Measurements from ENCODE around the gene HOXB3. TPM values are rescaled to one million over a fixed set of nuclear protein-coding genes. Genes with fewer than 3 reads are reported as not detected.

Gene HOXB3
- total RNA-seq, 3 donors from 2014 or later, result 0.50 to 1.0 (median 0.81) TPM

DNA sequence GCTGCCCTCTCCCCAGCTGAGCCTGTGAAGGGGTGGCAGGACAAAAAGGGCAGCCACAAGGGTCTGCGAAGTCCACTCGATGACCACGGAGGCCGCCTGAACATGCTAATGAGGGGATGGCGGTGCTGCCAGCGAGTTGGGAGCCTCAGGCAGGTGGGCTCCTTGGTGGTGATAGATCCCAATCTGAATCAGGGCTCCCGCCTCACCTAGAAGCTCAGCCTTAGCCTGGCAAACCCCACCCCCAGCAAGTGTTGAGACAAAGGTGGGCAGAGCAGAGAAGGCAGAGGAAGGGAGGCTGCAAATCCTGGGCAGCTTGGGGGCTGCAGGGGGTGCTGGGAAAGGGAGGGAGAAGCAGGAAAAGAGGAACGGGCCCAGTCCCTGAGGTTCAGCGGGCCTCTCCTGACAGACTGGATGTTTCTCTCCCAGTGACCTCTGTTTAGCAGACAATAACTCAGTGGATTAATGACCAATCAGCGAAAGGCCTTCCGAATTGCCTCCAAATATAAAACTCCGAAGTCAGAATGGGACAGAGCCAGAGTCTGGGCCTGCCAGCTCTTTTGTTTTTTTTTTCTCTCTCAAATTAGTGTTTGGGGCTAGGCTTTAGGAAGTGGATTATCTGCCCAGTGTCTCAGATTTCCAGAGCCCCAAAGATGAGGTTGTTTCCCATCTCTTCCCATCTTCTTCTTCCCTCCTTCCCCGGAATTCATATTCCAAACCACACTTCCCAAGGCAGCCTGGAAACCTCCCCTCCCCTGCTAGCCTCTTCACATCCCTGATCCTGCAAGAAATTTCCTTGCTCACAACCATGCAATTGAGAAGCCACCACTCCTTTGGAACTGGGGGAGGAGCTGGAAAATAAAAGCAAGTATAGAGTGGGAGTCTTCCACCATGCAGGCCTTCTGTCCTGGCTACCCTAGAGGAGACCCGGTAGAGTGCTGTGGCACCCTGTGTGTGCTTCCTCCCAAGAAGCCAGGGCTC, 29.9 kb downstream of the HOXB3 start:
- Mint-ChIP-seq H3K4me1 (ENCODE audit: low read depth) (peaks cover 13% of the 10 kb centered on the region), H3K27me3 (ENCODE audit: low read depth) (peaks cover 20% of the 10 kb centered on the region), H3K36me3 (ENCODE audit: insufficient read depth) (no peaks in the 10 kb centered on the region), H3K4me3 (no peak overlapping the region), H3K9me3 (no peaks in the 10 kb centered on the region)
- DNase-seq (no peak), ATAC-seq (no peak)

DNA sequence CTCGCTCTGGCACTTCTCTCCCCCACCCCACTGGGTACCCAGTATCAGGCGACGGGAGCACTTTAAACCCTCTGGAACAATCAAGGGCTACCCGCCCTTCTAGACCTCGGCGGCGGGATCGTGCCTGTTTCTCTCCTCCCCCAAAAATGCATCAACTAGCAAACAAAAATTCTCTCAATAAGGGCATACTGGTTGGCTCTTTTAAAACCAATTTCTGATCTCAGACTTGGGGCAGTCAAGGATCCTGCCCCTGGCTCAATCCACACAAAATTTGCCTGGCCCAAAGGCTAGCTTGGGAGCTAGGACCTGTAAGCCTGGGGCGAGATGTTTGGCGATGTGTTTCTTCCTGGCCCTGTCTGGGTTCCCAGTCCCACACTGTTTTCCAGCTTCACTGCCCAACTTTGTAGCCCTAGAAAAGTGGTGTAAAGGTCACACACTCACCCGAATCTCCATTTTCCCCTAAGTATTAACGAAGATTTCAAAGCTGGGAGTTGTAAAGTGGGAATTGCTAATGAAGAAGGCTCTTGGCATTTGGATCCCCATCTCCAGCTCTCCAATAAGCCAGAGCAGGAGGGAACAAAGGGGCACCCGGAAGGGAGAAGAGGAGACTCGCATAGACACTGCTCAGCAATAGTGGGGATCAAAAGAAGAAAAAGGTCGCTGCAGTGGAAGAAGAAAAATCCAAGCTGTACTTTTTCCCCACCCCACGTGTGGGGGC, 30.8 kb downstream of the HOXB3 start:
- DNase-seq, result no peak
- Mint-ChIP-seq H3K4me3 (no peak overlapping the region), H3K4me1 (ENCODE audit: low read depth) (peaks cover 13% of the 10 kb centered on the region), H3K27me3 (ENCODE audit: low read depth) (peaks cover 20% of the 10 kb centered on the region), H3K9me3 (no peaks in the 10 kb centered on the region), H3K36me3 (ENCODE audit: insufficient read depth) (no peaks in the 10 kb centered on the region)
- ATAC-seq, result no peak

DNA sequence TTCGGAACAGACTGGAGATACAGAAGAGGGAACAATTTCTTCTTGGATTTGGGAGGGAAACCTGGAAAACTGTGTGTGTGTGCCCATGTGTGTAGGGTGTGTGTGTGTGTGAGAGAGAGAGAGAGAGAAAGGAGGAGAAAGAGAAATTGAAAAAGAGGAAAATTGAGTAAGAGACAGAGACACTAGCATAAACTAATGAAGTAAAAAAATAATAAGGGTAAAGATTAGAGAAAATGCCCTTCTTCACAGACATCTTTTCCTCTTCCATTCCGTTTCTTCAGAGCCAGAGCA, 31.3 kb downstream of the HOXB3 start:
- H3K36me3 Mint-ChIP-seq (ENCODE audit: insufficient read depth), result no peaks in the 10 kb centered on the region
- no peak overlapping the region for H3K4me3 Mint-ChIP-seq
- DNase-seq, result no peak
- ATAC-seq, result no peak
- peaks cover 21% of the 10 kb centered on the region for H3K27me3 Mint-ChIP-seq (ENCODE audit: low read depth)
- no peaks in the 10 kb centered on the region for H3K9me3 Mint-ChIP-seq
- H3K4me1 Mint-ChIP-seq (ENCODE audit: low read depth), result peaks cover 13% of the 10 kb centered on the region

DNA sequence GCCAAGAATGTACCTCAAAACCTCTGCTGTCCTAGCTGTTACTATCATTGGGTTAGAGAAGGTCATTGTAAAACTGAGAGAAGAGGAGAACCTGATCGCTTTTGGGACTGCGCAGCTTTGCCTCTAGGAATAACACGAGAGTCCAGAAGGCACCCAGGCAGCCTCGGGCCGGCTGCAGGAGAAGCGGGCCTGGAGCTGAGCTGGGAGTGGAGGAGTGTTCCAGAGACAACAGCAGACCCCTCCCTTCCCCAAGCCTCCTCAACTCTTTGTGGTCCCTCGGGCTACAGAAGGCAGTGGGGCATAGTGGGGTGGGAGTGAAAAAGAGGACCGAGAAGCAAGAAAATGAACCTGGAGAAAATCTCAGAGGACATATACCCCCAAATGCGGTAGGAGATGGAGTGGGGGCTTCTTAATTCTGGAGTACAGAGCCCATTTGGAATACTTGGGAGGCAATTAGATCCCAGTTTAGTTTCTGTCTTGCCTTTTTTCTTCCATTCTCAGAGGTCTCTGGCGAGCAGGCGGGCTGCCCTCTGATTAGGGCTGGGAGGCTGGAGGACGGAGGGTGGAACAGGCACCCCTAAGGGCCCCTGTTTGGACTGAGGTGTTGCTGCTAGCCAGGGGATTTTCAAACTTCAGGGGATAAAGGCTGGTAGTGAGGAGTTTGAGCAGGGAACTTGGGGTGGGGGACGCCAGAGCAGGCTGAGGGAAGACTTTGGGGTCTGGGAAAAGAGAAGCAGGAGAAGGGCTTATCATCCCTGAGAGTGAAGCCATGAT, 31.8 kb downstream of the HOXB3 start:
- ATAC-seq, result no peak
- Mint-ChIP-seq H3K36me3 (ENCODE audit: insufficient read depth) (no peaks in the 10 kb centered on the region), H3K27me3 (ENCODE audit: low read depth) (peaks cover 20% of the 10 kb centered on the region), H3K4me1 (ENCODE audit: low read depth) (peaks cover 13% of the 10 kb centered on the region), H3K9me3 (no peaks in the 10 kb centered on the region), H3K4me3 (no peak overlapping the region)
- no peak for DNase-seq

DNA sequence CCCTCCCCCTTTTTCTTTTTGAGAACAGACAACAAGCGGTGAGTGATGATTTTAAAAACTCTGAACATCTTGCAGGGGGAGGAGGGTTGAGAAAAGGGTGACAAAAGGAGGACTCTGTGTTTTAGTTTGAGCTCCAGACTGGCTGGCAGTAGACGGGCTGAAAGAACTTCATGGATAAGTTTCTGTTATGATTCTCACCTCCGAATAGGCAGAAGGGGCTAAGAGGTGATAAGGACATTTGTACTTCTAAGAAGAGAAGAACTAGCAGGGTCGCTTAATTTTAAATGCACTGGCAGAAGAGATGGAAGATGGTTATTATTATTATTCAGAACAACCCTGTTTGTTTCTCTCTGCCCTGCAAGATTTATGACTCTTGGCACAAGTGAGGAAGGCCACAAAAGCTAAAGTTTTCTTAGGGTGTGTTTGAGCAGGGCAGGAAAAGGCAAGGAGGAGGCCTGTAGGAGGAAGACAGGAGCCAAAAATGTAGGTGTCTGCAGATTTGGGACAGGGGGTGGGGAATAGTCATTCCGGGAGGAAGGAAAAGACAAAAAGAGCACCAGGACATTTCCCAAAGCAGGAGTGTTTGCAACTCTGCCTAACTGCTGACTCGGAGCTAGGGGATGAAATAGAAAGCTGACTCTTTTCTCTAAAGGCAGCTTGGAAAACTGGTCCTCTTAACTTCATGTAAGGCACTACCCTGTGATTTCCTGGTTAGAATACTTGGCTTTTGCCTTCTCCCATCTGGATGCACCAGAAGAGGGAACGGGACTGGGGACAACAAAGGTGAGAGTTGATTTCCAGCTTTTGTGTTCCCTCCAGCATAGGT, 33.3 kb downstream of the HOXB3 start:
- no peak overlapping the region for H3K4me3 Mint-ChIP-seq

DNA sequence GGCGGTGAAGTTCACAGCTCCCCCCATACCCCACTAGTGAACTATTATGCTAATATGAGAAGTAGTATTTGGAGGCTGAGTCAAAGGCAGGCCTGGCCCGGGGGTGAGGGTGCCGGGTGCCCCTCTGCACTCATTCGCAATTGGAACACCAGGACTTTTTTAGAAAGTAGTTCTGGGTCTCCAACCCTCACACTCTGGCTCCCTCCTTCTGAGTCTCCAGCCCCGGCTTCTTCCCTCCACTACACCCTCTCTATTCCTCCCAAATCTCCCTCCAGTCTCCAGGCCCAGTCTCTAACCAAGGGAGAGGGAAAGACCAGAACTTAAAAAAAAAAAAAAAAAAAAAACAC, 33.8 kb downstream of the HOXB3 start:
- H3K4me1 Mint-ChIP-seq (ENCODE audit: low read depth), result peaks cover 10% of the 10 kb centered on the region
- H3K9me3 Mint-ChIP-seq, result no peaks in the 10 kb centered on the region
- H3K36me3 Mint-ChIP-seq (ENCODE audit: insufficient read depth), result no peaks in the 10 kb centered on the region
- H3K27me3 Mint-ChIP-seq (ENCODE audit: low read depth), result peaks cover 24% of the 10 kb centered on the region
- no peak for DNase-seq
- no peak for ATAC-seq
- no peak overlapping the region for H3K4me3 Mint-ChIP-seq

More for the DNA sequence above, 33.3 kb downstream of the HOXB3 start:
- no peaks in the 10 kb centered on the region for H3K36me3 Mint-ChIP-seq (ENCODE audit: insufficient read depth)
- ATAC-seq (no peak), DNase-seq (no peak)
- H3K9me3 Mint-ChIP-seq, result no peaks in the 10 kb centered on the region
- peaks cover 12% of the 10 kb centered on the region for H3K4me1 Mint-ChIP-seq (ENCODE audit: low read depth)
- peaks cover 24% of the 10 kb centered on the region for H3K27me3 Mint-ChIP-seq (ENCODE audit: low read depth)

DNA sequence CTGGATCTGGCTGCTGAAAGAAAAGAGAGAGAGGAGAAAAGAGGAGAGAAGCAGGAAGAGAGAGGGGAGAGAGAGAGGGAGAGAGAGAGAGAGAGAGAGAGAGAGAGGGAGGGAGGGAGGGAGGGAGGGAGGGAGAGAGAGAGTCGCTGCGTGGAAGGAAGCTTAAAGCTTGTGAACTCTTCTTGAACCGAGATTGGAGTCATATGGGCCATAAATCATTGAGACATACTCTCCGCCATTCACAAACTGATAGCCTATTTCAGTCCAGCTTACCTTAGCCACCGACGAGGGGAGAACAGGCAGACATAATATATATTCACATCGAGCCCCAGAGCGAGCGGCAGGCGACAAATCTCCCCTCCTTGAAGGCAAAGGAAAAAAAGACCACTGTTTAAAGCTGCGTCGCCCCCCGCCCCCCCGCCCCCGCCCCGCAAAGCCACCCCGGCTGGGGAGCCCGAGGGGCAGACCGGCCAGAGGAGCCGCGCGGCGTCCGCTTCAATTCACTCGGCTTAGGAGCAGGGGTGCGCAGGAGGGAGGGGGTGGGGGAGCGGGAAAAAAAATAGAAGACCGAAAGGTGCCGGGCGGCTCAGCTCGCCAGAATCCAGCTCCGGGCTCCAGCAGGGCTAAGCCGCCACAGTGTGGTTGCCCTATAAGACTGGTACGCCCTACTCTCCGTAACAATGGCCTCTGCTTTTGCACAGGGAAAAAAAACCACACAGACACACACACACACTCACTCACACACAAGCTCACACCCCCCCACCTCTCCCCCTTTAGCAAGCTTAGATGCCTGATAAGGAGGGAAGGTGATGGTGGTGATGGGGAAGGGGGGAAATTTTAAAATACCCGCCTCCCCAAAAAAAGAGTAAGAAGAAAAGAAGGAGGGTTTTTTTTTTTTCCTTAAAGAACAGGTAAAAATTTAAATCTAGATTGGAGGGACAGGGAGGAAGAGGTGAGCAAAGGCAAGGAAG, 34.5 kb downstream of the HOXB3 start:
- DNase-seq, result no peak
- Mint-ChIP-seq H3K36me3 (ENCODE audit: insufficient read depth) (no peaks in the 10 kb centered on the region), H3K4me3 (peak overlapping the region; percentile 73)

DNA sequence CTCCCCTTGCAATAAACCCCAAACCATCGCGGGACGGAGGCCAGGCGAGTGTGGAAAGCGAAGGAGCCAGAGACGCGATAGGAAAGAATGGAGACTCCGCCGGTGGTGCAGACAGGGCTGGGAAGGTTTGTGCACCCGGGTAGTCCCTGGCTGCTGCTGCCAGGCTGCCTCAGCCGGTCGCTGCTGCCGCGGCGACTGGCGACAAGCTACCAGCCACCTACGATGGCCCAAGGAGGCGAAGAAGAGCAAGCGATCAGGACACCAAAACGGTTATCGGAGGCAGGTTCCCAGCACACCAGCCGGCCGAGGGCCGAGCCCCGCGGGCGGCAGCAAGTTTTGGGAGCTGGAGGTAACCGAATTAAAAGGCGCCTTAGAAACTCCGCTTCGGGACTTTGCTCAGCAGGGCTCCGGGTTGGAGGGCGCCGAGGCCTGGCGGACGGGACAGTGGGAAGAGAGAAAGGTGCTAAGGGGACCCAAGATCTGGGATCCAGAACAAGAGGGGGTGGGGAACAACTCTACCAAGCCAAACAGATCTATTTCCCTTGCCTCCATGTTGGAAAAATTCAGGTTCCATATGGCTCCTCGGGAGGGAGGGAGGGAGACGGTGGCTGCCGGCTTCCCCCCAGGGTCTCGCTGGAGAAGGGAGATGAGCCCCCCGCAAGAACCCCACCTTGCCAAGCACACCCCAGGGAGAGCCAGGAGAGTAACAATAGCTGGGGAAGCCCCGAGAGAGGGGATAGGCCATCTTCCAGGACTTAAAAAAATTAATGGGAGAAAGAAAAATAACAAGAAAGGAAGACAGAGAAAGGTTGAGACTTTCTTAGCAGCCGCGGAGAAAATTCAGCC, 35.4 kb downstream of the HOXB3 start:
- no peaks in the 10 kb centered on the region for H3K36me3 Mint-ChIP-seq (ENCODE audit: insufficient read depth)
- peak overlapping the region; percentile 73 for H3K4me3 Mint-ChIP-seq
- DNase-seq (no peak), ATAC-seq (no peak)
- H3K9me3 Mint-ChIP-seq, result no peaks in the 10 kb centered on the region
- peaks cover 24% of the 10 kb centered on the region for H3K27me3 Mint-ChIP-seq (ENCODE audit: low read depth)
- peaks cover 10% of the 10 kb centered on the region for H3K4me1 Mint-ChIP-seq (ENCODE audit: low read depth)

More for the DNA sequence above, 34.5 kb downstream of the HOXB3 start:
- Mint-ChIP-seq H3K27me3 (ENCODE audit: low read depth) (peaks cover 24% of the 10 kb centered on the region), H3K4me1 (ENCODE audit: low read depth) (peaks cover 10% of the 10 kb centered on the region), H3K9me3 (no peaks in the 10 kb centered on the region)
- peak; percentile 56 to 59 for ATAC-seq

DNA sequence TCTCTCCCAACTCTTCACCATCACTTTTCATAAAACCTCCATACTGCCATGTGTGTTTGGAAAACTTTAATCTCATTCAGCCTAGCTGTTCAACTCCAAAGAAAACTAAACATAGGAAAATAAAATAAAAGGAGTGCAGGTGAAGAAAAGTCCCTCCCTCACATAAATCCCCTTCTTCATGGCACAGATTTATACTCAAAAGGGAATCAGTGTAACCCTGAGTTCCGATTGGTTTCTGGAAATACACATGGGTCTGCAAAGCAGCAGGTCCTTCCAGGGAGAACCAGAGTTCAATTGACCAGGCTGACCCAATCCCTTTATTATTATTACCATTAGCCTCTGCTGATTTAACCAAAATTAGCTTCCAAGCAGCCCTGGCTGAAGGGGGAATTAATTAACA, 36.2 kb downstream of the HOXB3 start:
- no peak overlapping the region for H3K4me3 Mint-ChIP-seq
- no peak for DNase-seq
- no peaks in the 10 kb centered on the region for H3K9me3 Mint-ChIP-seq
- no peaks in the 10 kb centered on the region for H3K36me3 Mint-ChIP-seq (ENCODE audit: insufficient read depth)
- peaks cover 10% of the 10 kb centered on the region for H3K4me1 Mint-ChIP-seq (ENCODE audit: low read depth)
- H3K27me3 Mint-ChIP-seq (ENCODE audit: low read depth), result peaks cover 23% of the 10 kb centered on the region
- no peak for ATAC-seq

DNA sequence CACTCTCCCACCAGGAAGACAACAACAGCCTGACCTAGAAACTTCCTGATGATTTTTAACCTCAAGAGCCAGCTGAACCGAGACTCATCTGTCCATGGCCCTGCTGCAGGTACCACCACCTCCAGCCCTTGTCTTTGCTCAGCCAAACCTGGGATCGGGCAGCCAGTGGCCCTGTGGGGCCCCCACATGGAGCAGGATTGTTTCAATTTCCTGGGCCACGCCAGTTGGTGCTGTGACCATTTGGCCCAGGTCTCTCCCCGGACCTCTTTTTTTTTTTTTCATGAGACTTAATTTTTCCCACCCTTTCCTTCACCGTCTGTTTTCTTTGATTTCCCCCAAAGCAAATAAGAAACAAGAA, 36.9 kb downstream of the HOXB3 start:
- peaks cover 20% of the 10 kb centered on the region for H3K27me3 Mint-ChIP-seq (ENCODE audit: low read depth)

DNA sequence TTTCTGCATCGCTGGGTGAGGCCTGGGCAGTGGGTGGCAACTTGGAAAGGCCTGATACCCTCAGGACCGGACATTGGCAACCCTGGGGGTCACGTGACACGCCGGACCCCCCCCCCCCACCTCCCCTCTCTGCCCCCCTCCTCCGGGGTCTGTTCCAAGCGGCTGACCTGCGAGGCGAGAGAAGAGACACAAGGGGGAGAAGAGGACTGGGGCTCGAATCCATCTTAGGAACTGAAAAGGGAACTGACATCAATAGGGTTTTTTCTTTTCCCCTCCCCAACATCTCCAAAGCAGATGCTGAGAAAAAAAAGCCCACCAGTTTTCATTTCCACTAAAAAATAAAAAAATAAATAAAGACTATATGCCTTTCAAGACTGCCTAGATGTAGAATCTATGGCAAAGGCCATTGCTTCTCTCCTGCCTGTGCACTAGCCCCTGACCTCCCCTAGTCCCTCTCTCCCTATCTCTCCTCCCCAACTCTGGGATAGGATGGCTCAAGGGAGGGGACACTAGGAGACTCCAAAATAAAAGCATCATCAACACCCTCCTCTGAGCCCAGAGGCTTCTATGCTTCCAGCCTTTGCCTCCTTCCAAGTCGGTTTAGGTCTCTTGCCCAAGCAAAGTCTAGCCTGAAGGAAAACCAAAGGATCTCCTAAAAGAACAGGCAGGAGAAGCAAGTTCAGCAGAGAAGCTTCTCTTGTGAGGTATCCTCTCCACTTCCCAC, 37.4 kb downstream of the HOXB3 start:
- Mint-ChIP-seq H3K4me3 (no peak overlapping the region), H3K4me1 (ENCODE audit: low read depth) (peaks cover 20% of the 10 kb centered on the region), H3K36me3 (ENCODE audit: insufficient read depth) (no peaks in the 10 kb centered on the region), H3K9me3 (no peaks in the 10 kb centered on the region), H3K27me3 (ENCODE audit: low read depth) (peaks cover 20% of the 10 kb centered on the region)
- no peak for DNase-seq
- ATAC-seq, result no peak

More for the DNA sequence above, 36.9 kb downstream of the HOXB3 start:
- DNase-seq, result no peak
- no peak for ATAC-seq
- H3K9me3 Mint-ChIP-seq, result no peaks in the 10 kb centered on the region
- no peaks in the 10 kb centered on the region for H3K36me3 Mint-ChIP-seq (ENCODE audit: insufficient read depth)
- no peak overlapping the region for H3K4me3 Mint-ChIP-seq
- H3K4me1 Mint-ChIP-seq (ENCODE audit: low read depth), result peaks cover 15% of the 10 kb centered on the region
